ENCODE measurements around the gene PAPSS1. TPM values are rescaled to one million over a fixed set of nuclear protein-coding genes. Genes with fewer than 3 reads are reported as not detected.
"Not testable (repeated sequence)": the region's sequence is repeated elsewhere in the genome, so short reads cannot be mapped to it uniquely, and the experiment has no call there.

Gene PAPSS1
- total RNA-seq, 2 experiments from 2014 or later = 20.5 to 20.8 TPM

DNA sequence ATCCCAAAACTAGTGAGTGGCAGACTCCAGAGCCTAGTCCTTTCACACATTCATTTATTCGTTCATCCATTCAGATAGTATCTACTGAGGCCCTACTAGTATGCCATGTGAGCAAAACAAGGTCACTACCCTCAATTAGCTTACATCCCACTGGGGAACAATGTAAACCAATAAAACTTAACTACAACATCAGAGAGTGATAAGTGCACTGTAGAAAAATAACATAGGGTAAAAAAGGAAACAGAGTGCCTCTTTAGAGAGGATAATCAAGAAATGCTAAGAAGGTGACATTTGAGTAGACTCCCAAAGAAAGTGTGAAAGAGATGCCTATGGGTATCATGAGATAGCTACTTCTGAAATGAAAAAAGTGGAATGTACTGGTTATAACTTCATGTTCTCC lies 18.5 kb downstream of the PAPSS1 start:
- Mint-ChIP-seq H3K27ac (no peak overlapping the region), H3K36me3 (ENCODE audit: low read depth) (peaks cover 30% of the 10 kb centered on the region), H3K4me3 (no peak overlapping the region), H3K9me3 (ENCODE audit: insufficient read depth) (peaks cover 29% of the 10 kb centered on the region), H3K27me3 (ENCODE audit: low read depth) (no peaks in the 10 kb centered on the region), H3K4me1 (ENCODE audit: low read depth) (peaks cover 3% of the 10 kb centered on the region)
- ChIA-PET CTCF (no interaction called here), POLR2A (interaction anchor here (0.6 kb wide), 1 partner anchor 31 kb away, joined by 3 read pairs; no protein-coding TSS in a partner anchor)
- no peak for DNase-seq
- no peak for ATAC-seq

DNA sequence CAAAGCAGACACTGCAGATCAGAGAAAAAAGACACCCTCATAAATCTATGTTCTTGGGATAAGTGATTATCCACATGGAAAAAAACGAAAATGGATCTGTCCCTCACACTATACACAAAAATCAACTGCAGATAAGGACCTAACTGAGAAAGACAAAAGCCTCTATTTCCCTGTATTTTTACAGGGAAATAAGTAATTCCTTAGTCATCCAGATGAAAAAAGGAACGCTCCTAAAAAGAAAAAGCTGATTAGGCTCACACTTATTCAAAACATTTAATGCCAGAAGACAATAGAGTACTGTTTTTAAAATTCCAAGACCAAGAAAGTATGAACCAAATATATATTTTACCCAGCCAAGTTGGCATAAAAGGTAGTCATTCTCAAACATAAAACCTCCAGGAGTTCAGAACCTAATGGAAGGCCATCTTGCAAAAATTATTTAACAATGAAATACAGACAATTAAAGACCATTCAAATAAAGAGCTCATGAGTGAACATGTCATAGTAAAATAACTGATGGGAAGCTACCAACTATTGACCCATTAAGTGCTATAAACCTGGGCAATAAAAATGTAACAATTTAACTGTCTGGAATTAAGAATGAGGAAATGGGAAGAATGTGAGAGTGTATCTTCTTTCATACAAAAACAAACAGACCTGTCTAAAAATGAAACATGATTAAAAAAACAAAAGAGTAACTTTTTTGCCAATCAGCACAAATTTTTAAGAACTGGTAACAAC lies 20.4 kb downstream of the PAPSS1 start:
- ChIA-PET CTCF (interaction anchor here (1.2 kb wide), 1 partner anchor 20 kb away, joined by 3 read pairs; the partner anchor contains the start of gene PAPSS1), POLR2A (interaction anchor here (1.4 kb wide), 1 partner anchor 20 kb away, joined by 5 read pairs; the partner anchor contains the start of gene PAPSS1)
- Mint-ChIP-seq H3K36me3 (ENCODE audit: low read depth) (peaks cover 34% of the 10 kb centered on the region), H3K4me3 (no peak overlapping the region), H3K27ac (no peak overlapping the region), H3K9me3 (ENCODE audit: insufficient read depth) (peaks cover 12% of the 10 kb centered on the region), H3K4me1 (ENCODE audit: low read depth) (peaks cover 3% of the 10 kb centered on the region), H3K27me3 (ENCODE audit: low read depth) (no peaks in the 10 kb centered on the region)
- DNase-seq = no peak
- ATAC-seq = no peak

DNA sequence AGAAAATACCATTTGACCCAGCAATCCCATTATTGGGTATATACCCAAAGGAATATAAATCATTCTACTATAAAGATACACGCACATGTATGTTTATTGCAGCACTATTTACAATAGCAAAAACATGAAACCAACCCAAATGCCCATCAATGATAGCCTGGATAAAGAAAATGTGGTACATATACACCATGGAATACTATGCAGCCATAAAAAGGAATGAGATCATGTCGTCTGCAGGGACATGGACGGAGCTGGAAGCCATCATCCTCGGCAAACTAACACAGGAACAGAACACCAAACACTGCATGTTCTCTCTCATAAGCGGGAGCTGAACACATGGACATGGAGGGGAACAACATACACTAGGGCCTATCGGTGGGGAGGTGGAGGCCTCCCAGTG lies 23.8 kb downstream of the PAPSS1 start:
- H3K27me3 Mint-ChIP-seq (ENCODE audit: low read depth); CTCF ChIA-PET; H3K27ac Mint-ChIP-seq; DNase-seq; H3K4me3 Mint-ChIP-seq; POLR2A ChIA-PET; ATAC-seq; H3K9me3 Mint-ChIP-seq (ENCODE audit: insufficient read depth): not testable (repeated sequence)
- peaks cover 47% of the 10 kb centered on the region for H3K36me3 Mint-ChIP-seq (ENCODE audit: low read depth)
- peaks cover 12% of the 10 kb centered on the region for H3K4me1 Mint-ChIP-seq (ENCODE audit: low read depth)

DNA sequence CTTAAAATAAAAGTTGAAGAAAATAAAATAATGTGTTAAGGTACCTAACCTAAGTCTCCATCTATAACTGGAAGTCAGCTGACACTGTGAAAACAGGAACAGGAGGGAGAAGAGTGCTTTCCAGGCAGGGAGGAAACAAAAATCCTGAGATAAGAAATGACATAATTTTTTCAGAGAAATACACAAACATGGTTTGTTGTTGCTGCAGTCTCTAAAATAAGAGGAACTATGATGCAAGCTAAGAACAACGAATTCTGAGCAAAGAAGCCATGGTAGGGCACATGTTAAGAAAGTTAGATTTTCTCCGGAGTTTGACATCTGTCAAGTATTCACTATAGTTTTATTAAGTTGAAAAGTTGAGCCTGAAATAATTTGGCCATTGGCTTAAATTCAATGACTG lies 26.9 kb downstream of the PAPSS1 start:
- ChIA-PET POLR2A (no interaction called here), CTCF (no interaction called here)
- ATAC-seq = no peak
- no peak for DNase-seq
- Mint-ChIP-seq H3K4me1 (ENCODE audit: low read depth) (peaks cover 12% of the 10 kb centered on the region), H3K27ac (no peak overlapping the region), H3K4me3 (no peak overlapping the region), H3K27me3 (ENCODE audit: low read depth) (no peaks in the 10 kb centered on the region), H3K9me3 (ENCODE audit: insufficient read depth) (no peaks in the 10 kb centered on the region), H3K36me3 (ENCODE audit: low read depth) (peaks cover 30% of the 10 kb centered on the region)

DNA sequence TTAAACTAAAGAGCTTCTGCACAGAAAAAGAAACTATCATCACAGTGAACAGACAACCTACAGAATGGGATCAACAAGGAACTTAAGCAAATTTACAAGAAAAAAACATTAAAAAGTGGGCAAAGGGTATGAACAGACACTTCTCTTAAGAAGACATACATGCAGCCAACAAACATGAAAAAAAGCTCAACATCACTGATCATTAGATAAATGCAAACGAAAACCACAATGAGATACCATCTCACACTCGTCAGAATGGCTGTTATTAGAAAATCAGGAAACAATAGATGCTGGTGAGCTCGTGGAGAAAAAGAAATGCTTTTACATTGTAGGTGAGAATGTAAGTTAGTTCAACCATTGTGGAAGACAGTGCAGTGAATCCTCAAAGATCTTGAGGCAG lies 27.8 kb downstream of the PAPSS1 start:
- Mint-ChIP-seq H3K27ac (no peak overlapping the region), H3K27me3 (ENCODE audit: low read depth) (no peaks in the 10 kb centered on the region), H3K4me1 (ENCODE audit: low read depth) (peaks cover 12% of the 10 kb centered on the region), H3K4me3 (no peak overlapping the region), H3K9me3 (ENCODE audit: insufficient read depth) (no peaks in the 10 kb centered on the region), H3K36me3 (ENCODE audit: low read depth) (peaks cover 26% of the 10 kb centered on the region)
- ChIA-PET CTCF (interaction anchor here (1.1 kb wide), 1 partner anchor 16 kb away, joined by 3 read pairs; no protein-coding TSS in a partner anchor), POLR2A (no interaction called here)
- DNase-seq = no peak
- ATAC-seq = no peak

DNA sequence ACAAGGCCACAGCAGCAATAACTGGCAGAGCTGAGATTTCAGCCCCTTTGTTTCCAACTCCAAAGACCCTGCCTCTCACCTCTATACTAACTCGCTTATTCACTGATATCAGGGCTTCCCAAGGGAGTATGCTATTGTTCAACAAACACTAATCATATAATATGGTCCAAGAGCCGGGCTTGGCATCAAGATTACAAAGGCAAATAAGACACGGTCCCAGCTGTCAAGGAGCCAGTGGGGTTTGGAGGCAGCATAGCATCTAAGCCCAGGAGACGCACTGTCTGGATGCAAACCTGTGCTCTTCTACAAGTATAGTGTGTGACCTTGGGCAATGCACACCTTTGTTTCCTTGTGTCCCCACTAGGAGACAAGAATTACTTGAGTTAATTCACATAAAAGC lies 28.7 kb downstream of the PAPSS1 start:
- Mint-ChIP-seq H3K9me3 (ENCODE audit: insufficient read depth) (no peaks in the 10 kb centered on the region), H3K27me3 (ENCODE audit: low read depth) (no peaks in the 10 kb centered on the region), H3K4me1 (ENCODE audit: low read depth) (peaks cover 12% of the 10 kb centered on the region), H3K36me3 (ENCODE audit: low read depth) (peaks cover 24% of the 10 kb centered on the region), H3K27ac (no peak overlapping the region), H3K4me3 (no peak overlapping the region)
- DNase-seq = no peak
- ChIA-PET POLR2A (no interaction called here), CTCF (no interaction called here)
- ATAC-seq = no peak

DNA sequence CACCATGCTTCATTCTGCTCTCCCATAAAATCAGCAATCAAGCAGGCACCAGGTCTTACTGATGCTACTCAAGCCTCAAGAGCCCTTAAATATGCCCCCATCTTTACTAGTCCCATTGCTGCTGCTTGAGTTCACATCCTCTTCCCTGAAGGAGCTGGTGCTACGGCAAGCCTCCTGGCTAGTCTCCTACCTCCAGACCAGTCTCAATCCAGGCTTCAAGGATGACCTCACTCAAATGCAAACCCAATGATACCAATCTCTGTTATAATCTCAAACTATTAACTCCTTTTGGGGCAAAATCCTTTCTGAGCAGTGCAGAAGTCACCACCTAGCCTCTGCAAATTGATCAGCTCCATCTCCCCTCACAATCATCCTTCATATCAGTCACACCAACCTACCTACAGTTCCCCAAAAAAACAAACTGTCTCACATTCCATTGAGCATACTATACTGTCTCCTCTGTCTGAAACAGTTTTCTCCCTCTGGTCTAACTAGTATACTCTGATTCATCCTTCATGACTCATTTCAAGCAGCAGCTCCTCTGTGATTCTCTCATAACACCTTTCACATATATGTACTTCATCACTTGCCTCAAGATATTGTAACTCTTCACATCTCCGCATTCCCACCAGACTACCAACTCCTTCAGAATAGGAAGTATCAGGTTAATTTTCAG lies 30.0 kb downstream of the PAPSS1 start:
- Mint-ChIP-seq H3K4me1 (ENCODE audit: low read depth) (peaks cover 12% of the 10 kb centered on the region), H3K27ac (no peak overlapping the region), H3K27me3 (ENCODE audit: low read depth) (no peaks in the 10 kb centered on the region), H3K4me3 (no peak overlapping the region), H3K9me3 (ENCODE audit: insufficient read depth) (no peaks in the 10 kb centered on the region), H3K36me3 (ENCODE audit: low read depth) (peaks cover 22% of the 10 kb centered on the region)
- POLR2A ChIA-PET = no interaction called here
- DNase-seq (no peak), ATAC-seq (no peak)
- CTCF ChIA-PET = no interaction called here

DNA sequence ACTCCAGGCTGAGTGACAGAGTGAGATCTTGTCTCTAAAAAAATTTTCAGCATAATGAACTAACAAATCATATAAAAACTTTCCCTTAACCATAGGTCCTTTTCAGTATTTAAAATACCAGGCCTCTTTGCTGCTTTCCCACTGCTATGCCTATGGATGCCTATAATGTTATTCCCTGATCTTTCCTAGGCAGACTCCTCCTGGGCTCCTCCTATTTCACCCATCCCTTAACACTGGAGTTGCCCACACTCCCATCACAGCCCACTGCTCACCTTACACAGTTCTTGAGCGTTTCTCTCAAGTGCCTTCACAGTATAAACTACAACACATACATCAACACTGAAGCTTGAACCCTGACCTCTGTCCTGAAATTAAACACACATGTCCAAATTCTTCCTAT lies 31.6 kb downstream of the PAPSS1 start:
- no peak for DNase-seq
- ChIA-PET CTCF (no interaction called here), POLR2A (no interaction called here)
- H3K27ac Mint-ChIP-seq = no peak overlapping the region
- H3K27me3 Mint-ChIP-seq (ENCODE audit: low read depth) = no peaks in the 10 kb centered on the region
- H3K4me1 Mint-ChIP-seq (ENCODE audit: low read depth) = peaks cover 9% of the 10 kb centered on the region
- H3K36me3 Mint-ChIP-seq (ENCODE audit: low read depth) = peaks cover 19% of the 10 kb centered on the region
- no peaks in the 10 kb centered on the region for H3K9me3 Mint-ChIP-seq (ENCODE audit: insufficient read depth)
- H3K4me3 Mint-ChIP-seq = no peak overlapping the region
- no peak for ATAC-seq

DNA sequence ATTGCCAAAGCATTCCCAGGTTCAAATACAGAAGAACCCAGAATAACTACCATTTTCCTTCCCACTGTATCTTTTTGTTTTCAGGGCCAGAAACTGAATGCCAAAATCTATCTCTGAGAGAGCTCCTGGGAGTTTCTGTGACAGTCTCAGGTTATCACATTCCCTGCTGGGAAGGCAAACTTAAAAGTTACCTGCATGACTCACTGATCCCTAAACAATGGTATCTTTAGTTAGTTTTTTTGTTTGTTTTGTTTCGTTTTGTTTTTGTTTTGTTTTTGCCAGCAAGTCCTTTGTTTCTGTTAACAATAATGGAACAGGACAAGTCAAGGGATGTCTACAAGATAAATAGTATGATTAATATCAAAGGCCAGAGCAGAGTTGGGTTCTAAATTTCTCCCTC lies 34.3 kb downstream of the PAPSS1 start:
- DNase-seq = no peak
- H3K4me3 Mint-ChIP-seq = no peak overlapping the region
- POLR2A ChIA-PET = no interaction called here
- H3K27me3 Mint-ChIP-seq (ENCODE audit: low read depth) = no peaks in the 10 kb centered on the region
- CTCF ChIA-PET = no interaction called here
- H3K4me1 Mint-ChIP-seq (ENCODE audit: low read depth) = no peaks in the 10 kb centered on the region
- no peak for ATAC-seq
- H3K27ac Mint-ChIP-seq = no peak overlapping the region
- peaks cover 17% of the 10 kb centered on the region for H3K36me3 Mint-ChIP-seq (ENCODE audit: low read depth)
- H3K9me3 Mint-ChIP-seq (ENCODE audit: insufficient read depth) = no peaks in the 10 kb centered on the region

DNA sequence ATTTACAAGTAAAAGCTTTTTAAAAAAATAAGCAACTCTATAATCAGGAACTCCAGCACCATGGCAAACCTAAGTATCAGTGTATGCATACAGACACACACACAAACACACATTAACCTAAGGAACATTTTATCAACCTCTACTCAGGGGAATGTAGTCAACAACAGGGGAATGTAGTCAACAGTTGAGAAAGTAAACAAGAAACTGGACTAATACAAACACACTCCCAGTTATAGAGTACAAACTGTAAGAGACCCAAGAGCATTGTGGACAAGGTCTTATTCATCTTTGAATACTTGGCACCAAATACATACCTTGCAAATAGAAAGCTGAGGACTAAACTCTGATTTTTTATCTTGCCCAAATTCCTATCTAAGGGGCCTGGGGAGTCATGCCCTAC lies 36.2 kb downstream of the PAPSS1 start:
- ChIA-PET POLR2A (no interaction called here), CTCF (no interaction called here)
- Mint-ChIP-seq H3K4me3 (no peak overlapping the region), H3K9me3 (ENCODE audit: insufficient read depth) (no peaks in the 10 kb centered on the region), H3K27ac (no peak overlapping the region), H3K4me1 (ENCODE audit: low read depth) (no peaks in the 10 kb centered on the region), H3K27me3 (ENCODE audit: low read depth) (no peaks in the 10 kb centered on the region), H3K36me3 (ENCODE audit: low read depth) (peaks cover 32% of the 10 kb centered on the region)
- ATAC-seq (no peak), DNase-seq (no peak)

DNA sequence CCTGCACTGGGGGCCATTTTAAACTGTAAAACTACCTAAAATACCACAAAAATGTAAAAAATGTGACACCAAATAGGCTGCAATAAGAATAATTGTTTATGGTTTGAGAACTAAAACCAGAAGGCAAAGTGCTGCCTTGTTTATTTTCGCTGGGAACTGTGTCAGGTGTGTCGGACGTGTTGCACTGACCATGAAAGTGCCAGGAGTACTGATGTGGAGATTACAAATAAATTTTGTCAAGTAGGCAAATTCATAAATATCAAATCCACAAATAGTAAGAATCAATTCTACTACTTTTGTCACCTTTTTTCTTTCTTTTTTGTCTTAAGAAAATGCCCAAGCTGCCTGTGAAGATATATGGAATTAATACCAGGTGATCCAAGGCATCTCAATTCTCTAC lies 37.7 kb downstream of the PAPSS1 start:
- Mint-ChIP-seq H3K27ac (no peak overlapping the region), H3K4me1 (ENCODE audit: low read depth) (no peaks in the 10 kb centered on the region), H3K4me3 (no peak overlapping the region), H3K27me3 (ENCODE audit: low read depth) (no peaks in the 10 kb centered on the region), H3K36me3 (ENCODE audit: low read depth) (peaks cover 44% of the 10 kb centered on the region), H3K9me3 (ENCODE audit: insufficient read depth) (no peaks in the 10 kb centered on the region)
- DNase-seq (no peak), ATAC-seq (no peak)
- ChIA-PET POLR2A (no interaction called here), CTCF (no interaction called here)

DNA sequence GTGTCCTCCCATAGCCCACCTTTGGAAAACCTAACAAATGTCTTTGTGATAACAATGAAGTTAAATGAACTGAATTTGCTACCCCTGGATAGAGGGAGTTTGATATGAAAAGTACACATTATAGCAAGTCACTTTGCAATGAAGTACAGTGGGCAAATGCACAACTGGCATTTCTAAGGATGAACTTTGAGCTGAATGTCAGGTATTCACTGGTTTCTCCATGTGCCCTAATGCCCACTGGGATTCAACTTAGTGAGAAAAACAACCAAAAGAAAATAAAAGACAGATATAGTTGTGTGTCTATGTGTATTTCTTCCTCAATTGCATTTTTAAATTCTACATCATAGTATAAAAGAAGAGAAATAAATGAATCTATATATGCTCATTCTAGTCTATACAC lies 51.0 kb downstream of the PAPSS1 start:
- H3K4me1 Mint-ChIP-seq (ENCODE audit: low read depth) = no peaks in the 10 kb centered on the region
- H3K4me3 Mint-ChIP-seq = no peak overlapping the region
- H3K36me3 Mint-ChIP-seq (ENCODE audit: low read depth) = peaks cover 6% of the 10 kb centered on the region
- H3K27me3 Mint-ChIP-seq (ENCODE audit: low read depth) = no peaks in the 10 kb centered on the region
- ATAC-seq = no peak
- no peaks in the 10 kb centered on the region for H3K9me3 Mint-ChIP-seq (ENCODE audit: insufficient read depth)
- POLR2A ChIA-PET = no interaction called here
- CTCF ChIA-PET = no interaction called here
- no peak overlapping the region for H3K27ac Mint-ChIP-seq
- DNase-seq = no peak

Measured in activated CD8-positive, alpha-beta T cell treated with anti-CD3 and anti-CD28 coated beads, Interleukin-2, amount 10 ng/mL, durations not matched to agents 7 days and 5 days (primary cell).